H1 (cell line): ENCODE data around the gene KRTAP10-4. TPM values are rescaled to one million over a fixed set of nuclear protein-coding genes. Genes with fewer than 3 reads are reported as not detected.

ENCODE experiments used
- CTCF ChIA-PET: fragments of 300-600 bp; sonication (Branson Sonifier 250); formaldehyde crosslinking; loops from one replicate; lab custom pipeline; 2021; ENCODE audit not compliant: partially characterized antibody; lab: Charles Lee
- POLR2A ChIA-PET: fragments of 300-600 bp; sonication (Branson Sonifier 250); formaldehyde crosslinking; loops from one replicate; lab custom pipeline; 2021; ENCODE audit warnings: inconsistent platforms; ENCODE audit not compliant: partially characterized antibody; lab: Charles Lee
- DNase-seq, 2 experiments: peaks; one replicate each; pipeline versions ENCODE4 v3.0.0 to v3.0.0-alpha.2; 2010 to 2022; ENCODE audit warnings: low spot score in 2 of 2, low read depth in 1 of 2, mixed read lengths in 1 of 2
- FAIRE-seq: peaks from 2 replicates; lab custom pipeline; 2011; peaks lifted over from hg19 to GRCh38; lab: Jason Lieb, UNC
- H2AFZ ChIP-seq: 2 replicates; pipeline ENCODE4 v1.8.1; 2012; ENCODE audit warnings: low read length, inconsistent platforms
- H2AK5ac ChIP-seq: 2 replicates; pipeline ENCODE4 v1.6.1; 2013; ENCODE audit warnings: low read depth, low read length
- H2BK120ac ChIP-seq: replicated peaks from 2 replicates; pipeline ENCODE3; 2013; ENCODE audit warnings: low read depth, low read length, inconsistent platforms
- H2BK12ac ChIP-seq: 2 replicates; pipeline ENCODE4 v1.6.1; 2013; ENCODE audit warnings: low read depth, low read length
- H2BK15ac ChIP-seq: 2 replicates; pipeline ENCODE4 v1.6.1; 2013; ENCODE audit warnings: low read length
- H2BK20ac ChIP-seq: 2 replicates; pipeline ENCODE4 v1.6.1; 2013; ENCODE audit warnings: low read length
- H2BK5ac ChIP-seq: 2 replicates; pipeline ENCODE4 v1.6.1; 2013; ENCODE audit warnings: low read depth, low read length
- H3K14ac ChIP-seq: 2 replicates; pipeline ENCODE4 v1.6.1; 2013; ENCODE audit warnings: inconsistent platforms; ENCODE audit not compliant: insufficient read length
- H3K18ac ChIP-seq: 2 replicates; pipeline ENCODE4 v1.6.1; 2013; ENCODE audit warnings: low read length; ENCODE audit errors: extremely low read depth
- H3K23ac ChIP-seq: 2 replicates; pipeline ENCODE4 v1.6.1; 2013; ENCODE audit warnings: inconsistent platforms; ENCODE audit not compliant: insufficient read length
- H3K23me2 ChIP-seq: 2 replicates; pipeline ENCODE4 v1.6.1; 2013; ENCODE audit warnings: low read depth, low read length
- H3K27ac ChIP-seq: 2 replicates; pipeline ENCODE4 v1.6.1; 2011; ENCODE audit warnings: low read depth, low read length, inconsistent platforms
- H3K27me3 ChIP-seq, 4 experiments: replicated peaks in 1 of 4; 1 replicate in 1 of 4; 2 replicates in 3 of 4; pipeline versions ENCODE4 v1.6.1 to v1.8.1; 2011 to 2013; ENCODE audit warnings: low read length in 3 of 4, mild to moderate bottlenecking in 3 of 4, inconsistent platforms in 2 of 4, mixed read lengths in 2 of 4, moderate library complexity in 1 of 4; ENCODE audit not compliant: control insufficient read depth in 3 of 4, insufficient read depth in 3 of 4; ENCODE audit errors: extremely low read depth in 1 of 4
- H3K36me3 ChIP-seq, 4 experiments: 2 replicates each; pipeline versions ENCODE4 v1.6.1 to v1.8.1; 2011 to 2013; ENCODE audit warnings: mild to moderate bottlenecking in 4 of 4, low read length in 3 of 4, moderate library complexity in 2 of 4, control low read depth in 1 of 4, inconsistent platforms in 1 of 4; ENCODE audit not compliant: insufficient read depth in 4 of 4, control insufficient read depth in 2 of 4
- H3K4ac ChIP-seq: replicated peaks from 2 replicates; pipeline ENCODE3; 2013; ENCODE audit warnings: low read length, low read depth, mixed read lengths, inconsistent platforms; ENCODE audit not compliant: insufficient read length
- H3K4me1 ChIP-seq, 4 experiments: replicated peaks in 1 of 4; 1 replicate in 1 of 4; 2 replicates in 3 of 4; pipeline versions ENCODE4 v1.6.1 to v1.8.1; 2011 to 2013; ENCODE audit warnings: low read length in 3 of 4, inconsistent platforms in 2 of 4, mixed read lengths in 1 of 4; ENCODE audit not compliant: insufficient read depth in 4 of 4, control insufficient read depth in 3 of 4
- H3K4me2 ChIP-seq, 2 experiments: 2 replicates each; pipeline versions ENCODE4 v1.6.1 to v1.8.1; 2011 to 2013; ENCODE audit warnings: low read depth in 2 of 2, low read length in 2 of 2, control low read depth in 1 of 2, inconsistent platforms in 1 of 2, mild to moderate bottlenecking in 1 of 2; ENCODE audit not compliant: insufficient read depth in 1 of 2
- H3K4me3 ChIP-seq, 4 experiments: fragments of 200-600, 300-600 bp in 1 of 4; sonication (generic), shearing (Covaris generic), sonication (Bioruptor Twin) in 1 of 4; 2 replicates each; pipeline versions ENCODE4 v1.5.1 to v1.8.1; 2011 to 2016; ENCODE audit warnings: low read length in 4 of 4, low read depth in 3 of 4, control low read depth in 2 of 4, inconsistent platforms in 2 of 4, mild to moderate bottlenecking in 2 of 4, mixed read lengths in 1 of 4, moderate library complexity in 1 of 4; ENCODE audit not compliant: insufficient read depth in 2 of 4; ENCODE audit errors: extremely low read depth in 1 of 4
- H3K56ac ChIP-seq: replicated peaks from 2 replicates; pipeline ENCODE3; 2013; ENCODE audit warnings: low read depth, mild to moderate bottlenecking, mixed read lengths, low read length, inconsistent platforms; ENCODE audit not compliant: insufficient read length
- H3K79me1 ChIP-seq: 2 replicates; pipeline ENCODE4 v1.6.1; 2013; ENCODE audit warnings: low read depth, low read length, control low read depth
- H3K79me2 ChIP-seq, 2 experiments: 2 replicates each; pipeline versions ENCODE4 v1.6.1 to v1.8.1; 2012 to 2013; ENCODE audit warnings: low read length in 2 of 2, mild to moderate bottlenecking in 2 of 2, inconsistent platforms in 1 of 2; ENCODE audit not compliant: insufficient read depth in 2 of 2, control insufficient read depth in 1 of 2
- H3K9ac ChIP-seq, 4 experiments: replicated peaks in 1 of 4; 1 replicate in 1 of 4; 2 replicates in 3 of 4; pipeline versions ENCODE4 v1.6.1 to v1.8.1; 2011 to 2013; ENCODE audit warnings: low read depth in 3 of 4, low read length in 3 of 4, control low read depth in 2 of 4, mild to moderate bottlenecking in 2 of 4, moderate library complexity in 2 of 4, inconsistent platforms in 1 of 4; ENCODE audit errors: extremely low read depth in 1 of 4
- H3K9me3 ChIP-seq, 2 experiments: 2 replicates each; pipeline versions ENCODE4 v1.6.1 to v1.8.1; 2012 to 2013; ENCODE audit warnings: mild to moderate bottlenecking in 2 of 2, moderate library complexity in 2 of 2, control low read depth in 1 of 2, inconsistent platforms in 1 of 2, low read depth in 1 of 2, low read length in 1 of 2, mixed read lengths in 1 of 2; ENCODE audit not compliant: insufficient read depth in 2 of 2
- H4K20me1 ChIP-seq, 2 experiments: replicated peaks in 1 of 2; 2 replicates each; pipeline versions ENCODE3 to v1.8.1; 2011 to 2013; ENCODE audit warnings: inconsistent platforms in 2 of 2, low read length in 2 of 2, mild to moderate bottlenecking in 1 of 2; ENCODE audit not compliant: insufficient read depth in 2 of 2, control insufficient read depth in 1 of 2
- H4K5ac ChIP-seq: 2 replicates; pipeline ENCODE4 v1.6.1; 2013; ENCODE audit warnings: low read length, low read depth, mixed read lengths, inconsistent platforms; ENCODE audit not compliant: insufficient read length
- H4K8ac ChIP-seq: 2 replicates; pipeline ENCODE4 v1.8.0; 2013; ENCODE audit warnings: mild to moderate bottlenecking, moderate library complexity, low read length, inconsistent platforms; ENCODE audit not compliant: insufficient read depth; ENCODE audit errors: extremely low read depth
- H4K91ac ChIP-seq: replicated peaks from 2 replicates; pipeline ENCODE3; 2013; ENCODE audit warnings: low read length, mixed read lengths, inconsistent platforms; ENCODE audit not compliant: insufficient read length
- ATF2 ChIP-seq: IDR thresholded peaks from 2 replicates; pipeline ENCODE4 v1.6.1; 2012; ENCODE audit warnings: low read length, inconsistent platforms
- NRF1 ChIP-seq: IDR thresholded peaks from 2 replicates; pipeline ENCODE4 v1.6.1; 2011; ENCODE audit warnings: mild to moderate bottlenecking, low read depth, low read length, improper control_type of control experiment
- POLR2AphosphoS5 ChIP-seq: IDR thresholded peaks from 2 replicates; pipeline ENCODE4 v1.6.1; 2011; ENCODE audit warnings: low read depth, low read length
- RXRA ChIP-seq: IDR thresholded peaks from 2 replicates; pipeline ENCODE4 v1.6.1; 2011; ENCODE audit warnings: low read depth, mild to moderate bottlenecking, low read length, moderate library complexity; ENCODE audit not compliant: insufficient read depth
- TBP ChIP-seq: IDR thresholded peaks from 2 replicates; pipeline ENCODE4 v1.6.1; 2011; ENCODE audit warnings: low read depth, low read length, improper control_type of control experiment
- WGBS, 2 experiments: shearing (Covaris generic) in 1 of 2; methylation state at CpG; one replicate each; pipeline versions ENCODE4 v1.1.6 to v1.1.7; 2013 to 2015; ENCODE audit warnings: low lambda C conversion rate in 2 of 2, mixed read lengths in 2 of 2, inconsistent platforms in 1 of 2, low coverage in 1 of 2, missing lambda C conversion rate in 1 of 2; ENCODE audit not compliant: insufficient replicate concordance in 2 of 2, insufficient coverage in 1 of 2, insufficient read length in 1 of 2; ENCODE audit errors: extremely low coverage in 1 of 2, missing lambda C conversion rate in 1 of 2; 5-methylcytosine and 5-hydroxymethylcytosine counted together
- polyA plus RNA-seq, 7 experiments: library from polyadenylated mRNA; depleted of rRNA in 3 of 7; stranded (reverse) in 5 of 7; unstranded in 2 of 7; fragments of >200 nt in 5 of 7; fragments of 200-250 nt in 2 of 7; gene quantifications; 1 replicate in 5 of 7; 2 replicates in 1 of 7; 4 replicates in 1 of 7; pipeline versions ENCODE4 v1.2.1 to v1.2.3, GENCODE V29; 2011 to 2013; ENCODE audit warnings: missing spikeins in 2 of 7, mixed read lengths in 2 of 7
- total RNA-seq: library from RNA; stranded (reverse); fragmentation: NEBNext Ultra II Directional; extraction: Animal tissue kit (Norgen Biotek cat#: 25700); gene quantifications from 2 replicates; pipeline ENCODE4 v1.2.1, GENCODE V29; 2021

Gene KRTAP10-4
- total and polyA plus RNA-seq, 2 of the 8 experiments (the other 6 are each of a cell fraction or from before 2014, with no cell fraction given), result not detected

- H3K79me1 ChIP-seq, result no peaks in the 10 kb centered on the region
- H2BK5ac ChIP-seq, result no peak within 1 kb of the TSS; the same call in 1 of the 2 replicates
- no peak within 1 kb of the TSS for H3K4me3 ChIP-seq
- FAIRE-seq, result no peak
- no peak within 1 kb of the TSS for H2BK120ac ChIP-seq
- no peak within 1 kb of the TSS for H3K27ac ChIP-seq
- H2BK15ac ChIP-seq, result peak within 1 kb of the TSS; percentile 61; the same call in 1 of the 2 replicates
- no peak within 1 kb of the TSS for H3K23ac ChIP-seq
- no peak within 1 kb of the TSS for H3K4ac ChIP-seq
- no peak within 1 kb of the TSS for H3K18ac ChIP-seq
- H3K23me2 ChIP-seq, result no peaks in the 10 kb centered on the region
- peak within 1 kb of the TSS; percentile 43 for H4K8ac ChIP-seq
- no peak within 1 kb of the TSS for H3K9ac ChIP-seq
- H2BK12ac ChIP-seq, result peak within 1 kb of the TSS; percentile 50; the same call in 1 of the 2 replicates
- CTCF ChIA-PET, result no interaction called here
- peaks cover 0 to 6% (median 2%) of the 10 kb centered on the region in 4 experiments; a peak in 4 of 7 replicates for H3K4me1 ChIP-seq
- H3K4me2 ChIP-seq, result no peak within 1 kb of the TSS
- no peaks in the 10 kb centered on the region for H3K79me2 ChIP-seq
- no peak within 1 kb of the TSS for H3K14ac ChIP-seq
- no peak within 1 kb of the TSS for H2BK20ac ChIP-seq
- no peak within 1 kb of the TSS for H4K91ac ChIP-seq
- H4K5ac ChIP-seq, result no peak within 1 kb of the TSS
- TF ChIP-seq TBP, result no peak
- no peak for TF ChIP-seq POLR2AphosphoS5
- no peak for TF ChIP-seq NRF1
- no peak for TF ChIP-seq RXRA
- no peak for TF ChIP-seq ATF2
- TF ChIP-seq, all 59 proteins: peak for 0
- DNase-seq, result peak in 1 of 2 experiments; percentile 38
- Histone ChIP-seq H4K20me1 (peaks cover 0 to 1% of the 10 kb centered on the region in 2 experiments), H2AK5ac (peak within 1 kb of the TSS; percentile 39; the same call in 1 of the 2 replicates), H3K27me3 (no peaks in the 10 kb centered on the region), H2AFZ (no peak within 1 kb of the TSS), H3K36me3 (no peaks in the 10 kb centered on the region), H3K9me3 (peaks cover 19 to 22% of the 10 kb centered on the region in 2 experiments), H3K56ac (no peak within 1 kb of the TSS)
- WGBS, 2 experiments, result 83% methylated on average over 8 of the region's 8 CpGs; no CpG with 5 or more reads in 1 of the 2 experiments
- POLR2A ChIA-PET, result interaction anchor here (0.7 kb wide), 1 partner anchor 263 kb away, joined by 3 read pairs; no protein-coding TSS in a partner anchor
These were observed 38.5 kb downstream of the KRTAP10-4 start, which contains the start of gene KRTAP10-8 for GRCh38 chr21:44612029-44612486. KRTAP10-8 (plus strand) TSS chr21:44612079; CDS start chr21:44612101, 22 bp downstream.
